22Rv1 (cell line): ENCODE results near the gene MAP2K7.

Experiments
- H3K27ac ChIP-seq: fragments of 450-650 bp; 2 replicates; pipeline ENCODE4 v1.5.1; 2017
- ZFX ChIP-seq: fragments of 450-650 bp; IDR thresholded peaks from 2 replicates; pipeline ENCODE4 v1.6.1; 2017; ENCODE audit warnings: antibody characterized with exemption, borderline replicate concordance
- TF ChIP-seq, protein P1 (sequence below): fragments of 450-650 bp; IDR thresholded peaks from 2 replicates; pipeline ENCODE4 v1.5.1; 2017; ENCODE audit warnings: mild to moderate bottlenecking

MAP2K7 gene

GRCh38 chr19:7924651-7925170 lies 21.0 kb downstream of the MAP2K7 start:
- peak overlapping the region; percentile 97 for H3K27ac ChIP-seq
- no peak for TF ChIP-seq ZFX
- TF ChIP-seq, protein P1, sequence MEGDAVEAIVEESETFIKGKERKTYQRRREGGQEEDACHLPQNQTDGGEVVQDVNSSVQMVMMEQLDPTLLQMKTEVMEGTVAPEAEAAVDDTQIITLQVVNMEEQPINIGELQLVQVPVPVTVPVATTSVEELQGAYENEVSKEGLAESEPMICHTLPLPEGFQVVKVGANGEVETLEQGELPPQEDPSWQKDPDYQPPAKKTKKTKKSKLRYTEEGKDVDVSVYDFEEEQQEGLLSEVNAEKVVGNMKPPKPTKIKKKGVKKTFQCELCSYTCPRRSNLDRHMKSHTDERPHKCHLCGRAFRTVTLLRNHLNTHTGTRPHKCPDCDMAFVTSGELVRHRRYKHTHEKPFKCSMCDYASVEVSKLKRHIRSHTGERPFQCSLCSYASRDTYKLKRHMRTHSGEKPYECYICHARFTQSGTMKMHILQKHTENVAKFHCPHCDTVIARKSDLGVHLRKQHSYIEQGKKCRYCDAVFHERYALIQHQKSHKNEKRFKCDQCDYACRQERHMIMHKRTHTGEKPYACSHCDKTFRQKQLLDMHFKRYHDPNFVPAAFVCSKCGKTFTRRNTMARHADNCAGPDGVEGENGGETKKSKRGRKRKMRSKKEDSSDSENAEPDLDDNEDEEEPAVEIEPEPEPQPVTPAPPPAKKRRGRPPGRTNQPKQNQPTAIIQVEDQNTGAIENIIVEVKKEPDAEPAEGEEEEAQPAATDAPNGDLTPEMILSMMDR: no peak

GRCh38 chr19:7925171-7925851 lies 21.6 kb downstream of the MAP2K7 start:
- H3K27ac ChIP-seq: peak overlapping the region; percentile 97
- TF ChIP-seq, protein P1: peak; percentile 96
- TF ChIP-seq ZFX: no peak

DNA sequence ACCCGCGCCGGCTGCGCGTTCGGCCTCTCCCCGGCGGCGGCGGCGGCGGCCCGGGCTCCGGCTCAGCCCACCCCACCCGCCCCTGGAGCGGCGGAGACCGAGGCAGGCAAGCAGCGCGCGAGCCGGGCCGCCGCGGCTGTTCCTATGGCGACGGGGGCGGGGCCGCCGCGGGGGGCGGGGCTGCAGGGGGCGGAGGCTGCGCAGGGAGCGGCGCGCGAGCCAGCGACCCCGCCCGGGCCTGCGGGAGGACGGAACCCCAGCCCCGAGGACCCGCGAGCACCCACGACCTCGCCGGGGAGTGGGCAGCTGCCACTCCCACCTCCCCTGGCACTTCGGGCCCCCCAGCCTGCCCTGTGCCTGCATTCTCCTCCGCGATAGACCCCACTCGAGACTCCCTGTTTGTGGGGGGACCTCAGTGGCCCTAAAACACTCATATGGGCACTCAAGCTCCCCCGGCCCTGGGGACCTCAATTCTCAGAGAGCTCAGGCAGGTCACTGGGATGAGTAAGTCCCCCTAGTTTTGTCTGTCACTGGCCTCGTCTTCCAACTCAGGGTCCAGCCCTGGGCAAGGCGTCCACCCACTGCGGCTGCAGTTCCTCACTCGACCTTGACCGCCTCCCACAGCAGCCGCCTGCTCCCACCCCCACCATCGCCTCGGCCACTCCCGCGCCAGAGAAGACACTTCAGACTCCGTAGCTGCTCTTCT lies 22.5 kb downstream of the MAP2K7 start, which contains the start of gene CTXN1:
Gene CTXN1 (minus strand): TSS at position 115 of the 706 bp plus-strand sequence. CDS start 597 bp downstream, outside the sequence.
- peak within 1 kb of the TSS; percentile 97 for H3K27ac ChIP-seq
- TF ChIP-seq, protein P1: no peak
- no peak for TF ChIP-seq ZFX

GRCh38 chr19:7926727-7927604 lies 23.3 kb downstream of the MAP2K7 start:
- TF ChIP-seq, protein P1: no peak
- TF ChIP-seq ZFX: no peak
- H3K27ac ChIP-seq: peak overlapping the region; percentile 97

GRCh38 chr19:7927605-7928333 lies 24.1 kb downstream of the MAP2K7 start:
- peak overlapping the region; percentile 97 for H3K27ac ChIP-seq

GRCh38 chr19:7928334-7928706 lies 24.6 kb downstream of the MAP2K7 start:
- peak overlapping the region; percentile 97 for H3K27ac ChIP-seq
- no peak for TF ChIP-seq ZFX
- TF ChIP-seq, protein P1: no peak

More at GRCh38 chr19:7927605-7928333, 24.1 kb downstream of the MAP2K7 start:
- TF ChIP-seq ZFX: no peak
- TF ChIP-seq, protein P1: no peak
